Mucosa of descending colon (tissue), 3 donors: ENCODE data around the gene TNK1. TPM values are rescaled to one million over a fixed set of nuclear protein-coding genes. Genes with fewer than 3 reads are reported as not detected.

Experiments
- ATAC-seq: fragments of 200-7000 bp; cut with Tn5 transposase; one replicate; pipeline ENCODE4 v1.9.1; 2020; ENCODE audit warnings: mild to moderate bottlenecking, moderate library complexity
- DNase-seq, 3 donors: peaks; one replicate each; pipeline ENCODE4 v3.0.0-alpha.2; 2020
- H3K36me3 ChIP-seq: fragments of 200-600 bp; one replicate; pipeline ENCODE4 v1.8.0; 2021; ENCODE audit warnings: low read depth, mild to moderate bottlenecking
- H3K4me1 ChIP-seq: fragments of 200-600 bp; one replicate; pipeline ENCODE4 v1.8.0; 2021; ENCODE audit warnings: low read depth, mild to moderate bottlenecking
- H3K4me3 ChIP-seq: fragments of 200-600 bp; one replicate; pipeline ENCODE4 v1.8.0; 2021; ENCODE audit warnings: mild to moderate bottlenecking
- H3K9me3 ChIP-seq: fragments of 200-600 bp; one replicate; pipeline ENCODE4 v1.8.0; 2021; ENCODE audit warnings: mild to moderate bottlenecking
- CTCF ChIP-seq: fragments of 200-600 bp; IDR thresholded peaks from one replicate; pipeline ENCODE4 v1.8.0; 2022; ENCODE audit warnings: antibody characterized with exemption, mild to moderate bottlenecking
- intact Hi-C, 2 donors: fragments of 100-400 bp; cut with DNase I in 1 of 2; cut with micrococcal nuclease in 1 of 2; formaldehyde crosslinking; loops; one replicate each; pipeline versions ENCODE4 v1.11.0 to v1.11.1; 2022; cut with DNase I, micrococcal nuclease
- total RNA-seq, 3 donors: library from RNA; stranded (reverse); fragmentation: NEBNext Ultra II Directional in 2 of 3; extraction: Animal tissue kit (Norgen Biotek cat#: 25700) in 2 of 3; gene quantifications; one replicate each; pipeline versions ENCODE4 v1.2.1 to v1.2.4, GENCODE V29; 2021 to 2023
- donor health status: DM: no; HTN: no; CAD: no; lungs with moderate emphysema.
- donor health status: DM: no; HTN: no; CAD: no.
- donor health status: DM: no; HTN: yes; CAD: no.

The TNK1 gene
- total RNA-seq, 3 donors from 2014 or later = 16.4 to 29.5 (median 20.7) TPM

GRCh38 chr17:7415784-7416183 is 34.9 kb downstream of the TNK1 start:
- H3K4me1 ChIP-seq = no peaks in the 10 kb centered on the region
- intact Hi-C loops = no loop called here
- no peak for TF ChIP-seq CTCF
- H3K9me3 ChIP-seq = no peaks in the 10 kb centered on the region
- no peaks in the 10 kb centered on the region for H3K36me3 ChIP-seq
- no peak overlapping the region for H3K4me3 ChIP-seq
- no peak for DNase-seq
- ATAC-seq = no peak

- H3K4me1 ChIP-seq = no peaks in the 10 kb centered on the region
- TF ChIP-seq CTCF = no peak
- H3K4me3 ChIP-seq = no peak overlapping the region
- H3K9me3 ChIP-seq = no peaks in the 10 kb centered on the region
- no peak for DNase-seq
- ATAC-seq = no peak
- no peaks in the 10 kb centered on the region for H3K36me3 ChIP-seq
- intact Hi-C loops = no loop called here
Observed at GRCh38 chr17:7416323-7416722, 35.4 kb downstream of the TNK1 start.

GRCh38 chr17:7417056-7417655 is 36.3 kb downstream of the TNK1 start:
- H3K36me3 ChIP-seq = no peaks in the 10 kb centered on the region
- intact Hi-C loops = no loop called here
- no peak overlapping the region for H3K4me3 ChIP-seq
- H3K9me3 ChIP-seq = no peaks in the 10 kb centered on the region
- H3K4me1 ChIP-seq = no peaks in the 10 kb centered on the region
- no peak for DNase-seq
- ATAC-seq = no peak
- TF ChIP-seq CTCF = no peak

GRCh38 chr17:7418472-7419152 is 37.7 kb downstream of the TNK1 start:
- intact Hi-C loops = no loop called here
- no peak for ATAC-seq
- TF ChIP-seq CTCF = no peak
- Histone ChIP-seq H3K4me1 (no peaks in the 10 kb centered on the region), H3K4me3 (no peak overlapping the region), H3K9me3 (no peaks in the 10 kb centered on the region), H3K36me3 (no peaks in the 10 kb centered on the region)
- no peak for DNase-seq

- Histone ChIP-seq H3K36me3 (no peaks in the 10 kb centered on the region), H3K9me3 (no peaks in the 10 kb centered on the region), H3K4me3 (no peak within 1 kb of the TSS), H3K4me1 (no peaks in the 10 kb centered on the region)
- intact Hi-C loops = no loop called here
- no peak for TF ChIP-seq CTCF
- ATAC-seq = no peak
- DNase-seq = no peak
Observed at GRCh38 chr17:7419819-7420610, 39.1 kb downstream of the TNK1 start, which contains the start of gene SPEM1. Gene SPEM1 (plus strand): TSS chr17:7420324. CDS start chr17:7420385, 61 bp downstream.
